Upper lobe of left lung (tissue), 4 donors: ENCODE measurements around the gene ZNF879.

Experiments
- CTCF ChIP-seq, 6 experiments: fragments of 450-650 bp in 4 of 6; fragments of 200-600 bp in 2 of 6; sonication (generic) in 2 of 6; IDR thresholded peaks; one replicate each; pipeline ENCODE4 v1.5.1; 2016 to 2019; ENCODE audit warnings: antibody characterized with exemption in 6 of 6
- EP300 ChIP-seq, 4 donors: sonication (generic); formaldehyde crosslinking; IDR thresholded peaks; one replicate each; pipeline ENCODE4 v1.5.1; 2017; ENCODE audit warnings: antibody characterized with exemption in 4 of 4, control low read depth in 2 of 4
- POLR2AphosphoS5 ChIP-seq, 2 donors: sonication (generic); formaldehyde crosslinking; IDR thresholded peaks; one replicate each; pipeline ENCODE4 v1.5.1; 2017; ENCODE audit warnings: antibody characterized with exemption in 2 of 2

GRCh38 chr5:179054036-179054785 is 30.6 kb downstream of the ZNF879 start:
- TF ChIP-seq POLR2AphosphoS5 (IDR thresholded peaks at IDR 0.05) (no peak), EP300 (IDR thresholded peaks at IDR 0.05) (no peak), CTCF (IDR thresholded peaks at IDR 0.05) (no peak)
